HCT116 (cell line): Measurements from ENCODE around the gene SLC25A4. TPM values are rescaled to one million over a fixed set of nuclear protein-coding genes. Genes with fewer than 3 reads are reported as not detected.

Source experiments
- ATAC-seq: fragments of 200-7000 bp; cut with Tn5 transposase; 2 replicates; pipeline ENCODE4 v1.9.1; 2020; ENCODE audit warnings: mild to moderate bottlenecking, moderate library complexity
- BruUV-seq: library from RNA; stranded (reverse); fragments of 400-500 nt; replicated peaks from 2 replicates; lab custom pipeline; 2021; lab: Mats Ljungman, UMichigan
- CTCF ChIA-PET: fragments of 300-600 bp; sonication (Branson Sonifier 250); formaldehyde crosslinking; loops from one replicate; lab custom pipeline; 2021; ENCODE audit warnings: antibody characterized with exemption; lab: Charles Lee
- POLR2A ChIA-PET: fragments of 300-600, 350-600 bp; sonication (Branson Sonifier 250); formaldehyde crosslinking; loops from one replicate; lab custom pipeline; 2021; ENCODE audit warnings: antibody characterized with exemption; lab: Charles Lee
- RAD21 ChIA-PET, 2 experiments: fragments of 300-600 bp; sonication (Branson Sonifier 250); formaldehyde crosslinking; loops; one replicate each; lab custom pipeline; 2023; ENCODE audit warnings: low total read pairs in 2 of 2; ENCODE audit not compliant: uncharacterized antibody in 2 of 2, unreplicated experiment in 2 of 2, low non-redundant PET in 1 of 2; lab: Charles Lee
- DNase-seq: peaks from one replicate; pipeline ENCODE4 v3.0.0-alpha.2; 2010; ENCODE audit warnings: low read depth, low spot score
- H2AFZ ChIP-seq: fragments of 200-600 bp; shearing (Covaris generic), sonication (generic); 2 replicates; pipeline ENCODE4 v1.6.1; 2017; ENCODE audit warnings: low read depth, mixed run types, mixed read lengths, antibody characterized with exemption, low read length; ENCODE audit not compliant: poor library complexity, severe bottlenecking
- H3K27ac ChIP-seq: 2 replicates; pipeline ENCODE4 v1.5.1; 2012; ENCODE audit warnings: low read depth, low read length
- H3K27me3 ChIP-seq: fragments of 200-600 bp; sonication (generic); 2 replicates; pipeline ENCODE4 v1.6.1; 2016; ENCODE audit warnings: mixed run types, low read length, mixed read lengths; ENCODE audit not compliant: insufficient read depth
- H3K36me3 ChIP-seq, 2 experiments: fragments of 200-500 bp in 1 of 2; fragments of 200-600 bp in 1 of 2; sonication (Bioruptor generic) in 1 of 2; sonication (generic) in 1 of 2; 2 replicates each; pipeline versions ENCODE4 v1.5.1 to v1.6.1; 2014 to 2016; ENCODE audit warnings: low read length in 2 of 2, inconsistent platforms in 1 of 2, mixed read lengths in 1 of 2, mixed run types in 1 of 2; ENCODE audit not compliant: insufficient read depth in 2 of 2, control insufficient read depth in 1 of 2
- H3K4me1 ChIP-seq, 2 experiments: fragments of 200-600 bp in 1 of 2; sonication (generic) in 1 of 2; 2 replicates each; pipeline versions ENCODE4 v1.5.1 to v1.6.1; 2012 to 2017; ENCODE audit warnings: low read length in 2 of 2, inconsistent platforms in 1 of 2, mild to moderate bottlenecking in 1 of 2, mixed read lengths in 1 of 2, mixed run types in 1 of 2, moderate library complexity in 1 of 2; ENCODE audit not compliant: insufficient read depth in 2 of 2, control insufficient read depth in 1 of 2
- H3K4me2 ChIP-seq: fragments of 200-600 bp; sonication (generic); 2 replicates; pipeline ENCODE4 v1.6.1; 2017; ENCODE audit warnings: mixed run types, low read length, mixed read lengths
- H3K4me3 ChIP-seq, 2 experiments: fragments of 200-600 bp in 1 of 2; sonication (generic) in 1 of 2; replicated peaks in 1 of 2; 2 replicates each; pipeline ENCODE4 v1.5.1; 2011 to 2016; ENCODE audit warnings: low read length in 2 of 2, control low read depth in 1 of 2, low read depth in 1 of 2, mild to moderate bottlenecking in 1 of 2, mixed read lengths in 1 of 2, mixed run types in 1 of 2
- H3K79me2 ChIP-seq: fragments of 200-600 bp; sonication (generic); 2 replicates; pipeline ENCODE4 v1.6.1; 2017; ENCODE audit warnings: mild to moderate bottlenecking, mixed run types, low read length, moderate library complexity, mixed read lengths; ENCODE audit not compliant: insufficient read depth
- H3K9ac ChIP-seq: fragments of 200-600 bp; sonication (generic); 2 replicates; pipeline ENCODE4 v1.6.1; 2016; ENCODE audit warnings: low read length, mixed read lengths
- H3K9me2 ChIP-seq: fragments of 200-600 bp; sonication (generic), shearing (Covaris generic); 2 replicates; pipeline ENCODE4 v1.6.1; 2017; ENCODE audit warnings: mixed run types, mild to moderate bottlenecking, moderate library complexity; ENCODE audit not compliant: insufficient read depth
- H3K9me3 ChIP-seq, 2 experiments: fragments of 200-500 bp in 1 of 2; fragments of 200-600 bp in 1 of 2; sonication (Bioruptor generic) in 1 of 2; sonication (generic) in 1 of 2; 2 replicates each; pipeline ENCODE4 v1.6.1; 2014 to 2017; ENCODE audit warnings: low read length in 2 of 2, mixed read lengths in 2 of 2, inconsistent platforms in 1 of 2, low read depth in 1 of 2, mild to moderate bottlenecking in 1 of 2, mixed run types in 1 of 2, moderate library complexity in 1 of 2; ENCODE audit not compliant: control insufficient read depth in 1 of 2, insufficient read depth in 1 of 2
- H4K20me1 ChIP-seq: fragments of 200-600 bp; sonication (generic), shearing (Covaris generic); 2 replicates; pipeline ENCODE4 v1.6.1; 2017; ENCODE audit warnings: mixed run types, mild to moderate bottlenecking, moderate library complexity; ENCODE audit not compliant: insufficient read depth
- EZH2 ChIP-seq: fragments of 200-600 bp; sonication (generic); IDR thresholded peaks from 2 replicates; pipeline ENCODE4 v1.6.1; 2017; ENCODE audit warnings: antibody characterized with exemption, mixed run types
- FOSL1 ChIP-seq: IDR thresholded peaks from 2 replicates; pipeline ENCODE4 v1.6.1; 2012; ENCODE audit warnings: low read depth
- JUND ChIP-seq: IDR thresholded peaks from 2 replicates; pipeline ENCODE4 v1.6.1; 2012
- POLR2AphosphoS5 ChIP-seq: IDR thresholded peaks from 2 replicates; pipeline ENCODE4 v1.6.1; 2011; ENCODE audit warnings: mild to moderate bottlenecking, low read depth, low read length, moderate library complexity
- SIN3A ChIP-seq: IDR thresholded peaks from 2 replicates; pipeline ENCODE4 v1.6.1; 2012; ENCODE audit warnings: low read depth
- SP1 ChIP-seq: IDR thresholded peaks from 2 replicates; pipeline ENCODE4 v1.6.1; 2012; ENCODE audit warnings: low read depth
- ZNF274 ChIP-seq: fragments of 200-500 bp; sonication (Bioruptor generic); IDR thresholded peaks from 2 replicates; pipeline ENCODE4 v1.6.1; 2014; ENCODE audit warnings: mild to moderate bottlenecking, low read depth, low read length, inconsistent platforms
- intact Hi-C: fragments of 100-400 bp; cut with micrococcal nuclease; formaldehyde crosslinking; loops from 2 replicates; pipeline ENCODE4 v1.10.0; 2022
- total RNA-seq: library from RNA; stranded (reverse); gene quantifications from one replicate; pipeline ENCODE4 v1.2.1, GENCODE V29; 2021; ENCODE audit not compliant: unreplicated experiment
- TF ChIP-seq, protein P1 (sequence below): IDR thresholded peaks from 2 replicates; pipeline ENCODE4 v1.6.1; 2012; ENCODE audit warnings: low read depth

The SLC25A4 gene
- total RNA-seq, 1 experiment from 2014 or later, result 27.9 TPM

- TF ChIP-seq, protein P1, sequence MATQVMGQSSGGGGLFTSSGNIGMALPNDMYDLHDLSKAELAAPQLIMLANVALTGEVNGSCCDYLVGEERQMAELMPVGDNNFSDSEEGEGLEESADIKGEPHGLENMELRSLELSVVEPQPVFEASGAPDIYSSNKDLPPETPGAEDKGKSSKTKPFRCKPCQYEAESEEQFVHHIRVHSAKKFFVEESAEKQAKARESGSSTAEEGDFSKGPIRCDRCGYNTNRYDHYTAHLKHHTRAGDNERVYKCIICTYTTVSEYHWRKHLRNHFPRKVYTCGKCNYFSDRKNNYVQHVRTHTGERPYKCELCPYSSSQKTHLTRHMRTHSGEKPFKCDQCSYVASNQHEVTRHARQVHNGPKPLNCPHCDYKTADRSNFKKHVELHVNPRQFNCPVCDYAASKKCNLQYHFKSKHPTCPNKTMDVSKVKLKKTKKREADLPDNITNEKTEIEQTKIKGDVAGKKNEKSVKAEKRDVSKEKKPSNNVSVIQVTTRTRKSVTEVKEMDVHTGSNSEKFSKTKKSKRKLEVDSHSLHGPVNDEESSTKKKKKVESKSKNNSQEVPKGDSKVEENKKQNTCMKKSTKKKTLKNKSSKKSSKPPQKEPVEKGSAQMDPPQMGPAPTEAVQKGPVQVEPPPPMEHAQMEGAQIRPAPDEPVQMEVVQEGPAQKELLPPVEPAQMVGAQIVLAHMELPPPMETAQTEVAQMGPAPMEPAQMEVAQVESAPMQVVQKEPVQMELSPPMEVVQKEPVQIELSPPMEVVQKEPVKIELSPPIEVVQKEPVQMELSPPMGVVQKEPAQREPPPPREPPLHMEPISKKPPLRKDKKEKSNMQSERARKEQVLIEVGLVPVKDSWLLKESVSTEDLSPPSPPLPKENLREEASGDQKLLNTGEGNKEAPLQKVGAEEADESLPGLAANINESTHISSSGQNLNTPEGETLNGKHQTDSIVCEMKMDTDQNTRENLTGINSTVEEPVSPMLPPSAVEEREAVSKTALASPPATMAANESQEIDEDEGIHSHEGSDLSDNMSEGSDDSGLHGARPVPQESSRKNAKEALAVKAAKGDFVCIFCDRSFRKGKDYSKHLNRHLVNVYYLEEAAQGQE, result no peak
- TF ChIP-seq POLR2AphosphoS5, result no peak
- no peak for TF ChIP-seq SIN3A
Measured at GRCh38 chr4:185137233-185137925, 5.7 kb upstream of the SLC25A4 start (continued).

DNA sequence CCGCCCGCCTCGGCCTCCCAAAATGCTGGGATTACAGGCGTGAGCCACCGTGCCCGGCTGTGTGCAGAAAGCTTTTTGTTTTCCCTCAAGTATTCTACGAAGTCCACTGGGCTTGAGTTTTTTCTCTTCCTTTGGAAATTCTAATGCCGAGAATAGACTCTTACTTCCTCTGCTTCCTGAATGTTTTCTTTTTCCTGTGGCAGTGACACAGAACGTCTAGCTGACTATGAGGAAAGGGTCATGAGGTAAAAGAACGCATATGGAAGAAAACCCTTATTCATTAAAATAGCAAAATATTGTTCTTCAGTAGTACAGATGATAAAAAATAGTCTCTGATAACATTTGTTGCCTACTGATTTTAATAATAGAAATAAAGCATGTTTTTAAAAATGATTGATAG, 4.9 kb upstream of the SLC25A4 start:
- H3K4me3 ChIP-seq, result no peak overlapping the region
- ChIA-PET POLR2A (no interaction called here), CTCF (no interaction called here), RAD21 (interaction anchor here in 1 of 2 experiments (0.7 kb wide), 1 partner anchor 19 kb away, joined by 3 read pairs; no protein-coding TSS in a partner anchor)
- intact Hi-C loops, result no loop called here
- no TSS peak for BruUV-seq
- no peak overlapping the region for H3K27ac ChIP-seq
- H3K9me3 ChIP-seq, result no peaks in the 10 kb centered on the region
- no peak overlapping the region for H3K4me2 ChIP-seq
- no peaks in the 10 kb centered on the region for H3K36me3 ChIP-seq
- H3K79me2 ChIP-seq, result no peaks in the 10 kb centered on the region
- no peak for DNase-seq
- H2AFZ ChIP-seq, result no peak overlapping the region
- no peak for ATAC-seq
- no peaks in the 10 kb centered on the region for H3K9me2 ChIP-seq
- H4K20me1 ChIP-seq, result no peaks in the 10 kb centered on the region
- no peaks in the 10 kb centered on the region for H3K27me3 ChIP-seq
- H3K9ac ChIP-seq, result no peak overlapping the region
- no peak for TF ChIP-seq ZNF274
- no peak for TF ChIP-seq POLR2AphosphoS5
- no peak for TF ChIP-seq FOSL1
- no peak for TF ChIP-seq SP1
- TF ChIP-seq JUND, result no peak
- TF ChIP-seq EZH2, result no peak
- H3K4me1 ChIP-seq, result peaks cover 2 to 13% of the 10 kb centered on the region in 2 experiments; a peak in 3 of 4 replicates
